HL-60 (cell line): ENCODE measurements around the gene DDX27.

ENCODE experiments used
- DNase-seq, 2 experiments: peaks; one replicate each; pipeline ENCODE4 v3.0.0-alpha.2; 2010 to 2020; ENCODE audit warnings: low read depth in 1 of 2, low spot score in 1 of 2
- H3K27ac ChIP-seq: fragments of 250-450 bp; sonication (Bioruptor Pico); replicated peaks from 2 replicates; pipeline ENCODE4 v1.5.1; 2020; ENCODE audit warnings: mild to moderate bottlenecking, moderate library complexity
- H3K27me3 ChIP-seq: fragments of 250-450 bp; sonication (Bioruptor Pico); 2 replicates; pipeline ENCODE4 v1.5.1; 2021; ENCODE audit warnings: mild to moderate bottlenecking, moderate library complexity; ENCODE audit not compliant: insufficient read depth, poor library complexity, severe bottlenecking
- H3K4me3 ChIP-seq: replicated peaks from 2 replicates; pipeline ENCODE4 v1.5.1; 2011; ENCODE audit warnings: mild to moderate bottlenecking, control low read depth, low read length; ENCODE audit not compliant: insufficient read depth
- GABPA ChIP-seq: IDR thresholded peaks from 2 replicates; pipeline ENCODE4 v1.6.1; 2012; ENCODE audit warnings: low read depth
- POLR2AphosphoS5 ChIP-seq: IDR thresholded peaks from 2 replicates; pipeline ENCODE4 v1.6.1; 2012; ENCODE audit warnings: low read depth
- SPI1 ChIP-seq: IDR thresholded peaks from 2 replicates; pipeline ENCODE4 v1.6.1; 2012; ENCODE audit warnings: low read depth, mild to moderate bottlenecking, borderline replicate concordance
- TF ChIP-seq, protein P1 (sequence below): IDR thresholded peaks from 2 replicates; pipeline ENCODE4 v1.6.1; 2012; ENCODE audit warnings: low read depth; ENCODE audit not compliant: insufficient replicate concordance
- TF ChIP-seq, protein P2 (sequence below): IDR thresholded peaks from one replicate; pipeline ENCODE4 v1.5.1; 2011; ENCODE audit warnings: low read length, control low read depth, inconsistent platforms; ENCODE audit not compliant: insufficient read depth

The DDX27 gene

DNA sequence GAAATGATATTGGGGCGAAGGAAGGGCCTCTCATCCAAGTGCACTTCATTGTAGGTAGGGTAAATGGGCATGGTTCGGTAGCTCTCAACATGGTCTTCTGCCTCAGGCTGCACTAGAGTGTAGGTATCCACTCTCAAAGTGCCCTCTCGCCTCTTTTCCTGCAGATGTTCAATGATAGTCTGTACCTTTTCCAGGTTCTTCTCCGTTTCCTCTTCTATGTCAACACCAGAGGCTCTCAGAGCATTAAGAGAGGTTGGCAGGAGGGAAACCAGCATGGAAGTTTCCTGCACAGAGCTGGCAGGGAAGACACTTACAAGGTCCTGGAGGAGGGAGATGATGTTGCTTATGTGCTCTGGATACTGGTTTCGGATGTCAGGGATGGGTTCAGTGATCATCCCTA, 51.5 kb downstream of the DDX27 start:
- Histone ChIP-seq H3K27me3 (no peaks in the 10 kb centered on the region), H3K4me3 (no peak overlapping the region), H3K27ac (no peak overlapping the region)
- DNase-seq, result no peak
- TF ChIP-seq GABPA (no peak), SPI1 (no peak), POLR2AphosphoS5 (no peak)
- TF ChIP-seq, protein P1, sequence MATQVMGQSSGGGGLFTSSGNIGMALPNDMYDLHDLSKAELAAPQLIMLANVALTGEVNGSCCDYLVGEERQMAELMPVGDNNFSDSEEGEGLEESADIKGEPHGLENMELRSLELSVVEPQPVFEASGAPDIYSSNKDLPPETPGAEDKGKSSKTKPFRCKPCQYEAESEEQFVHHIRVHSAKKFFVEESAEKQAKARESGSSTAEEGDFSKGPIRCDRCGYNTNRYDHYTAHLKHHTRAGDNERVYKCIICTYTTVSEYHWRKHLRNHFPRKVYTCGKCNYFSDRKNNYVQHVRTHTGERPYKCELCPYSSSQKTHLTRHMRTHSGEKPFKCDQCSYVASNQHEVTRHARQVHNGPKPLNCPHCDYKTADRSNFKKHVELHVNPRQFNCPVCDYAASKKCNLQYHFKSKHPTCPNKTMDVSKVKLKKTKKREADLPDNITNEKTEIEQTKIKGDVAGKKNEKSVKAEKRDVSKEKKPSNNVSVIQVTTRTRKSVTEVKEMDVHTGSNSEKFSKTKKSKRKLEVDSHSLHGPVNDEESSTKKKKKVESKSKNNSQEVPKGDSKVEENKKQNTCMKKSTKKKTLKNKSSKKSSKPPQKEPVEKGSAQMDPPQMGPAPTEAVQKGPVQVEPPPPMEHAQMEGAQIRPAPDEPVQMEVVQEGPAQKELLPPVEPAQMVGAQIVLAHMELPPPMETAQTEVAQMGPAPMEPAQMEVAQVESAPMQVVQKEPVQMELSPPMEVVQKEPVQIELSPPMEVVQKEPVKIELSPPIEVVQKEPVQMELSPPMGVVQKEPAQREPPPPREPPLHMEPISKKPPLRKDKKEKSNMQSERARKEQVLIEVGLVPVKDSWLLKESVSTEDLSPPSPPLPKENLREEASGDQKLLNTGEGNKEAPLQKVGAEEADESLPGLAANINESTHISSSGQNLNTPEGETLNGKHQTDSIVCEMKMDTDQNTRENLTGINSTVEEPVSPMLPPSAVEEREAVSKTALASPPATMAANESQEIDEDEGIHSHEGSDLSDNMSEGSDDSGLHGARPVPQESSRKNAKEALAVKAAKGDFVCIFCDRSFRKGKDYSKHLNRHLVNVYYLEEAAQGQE, result no peak
- TF ChIP-seq, protein P2, sequence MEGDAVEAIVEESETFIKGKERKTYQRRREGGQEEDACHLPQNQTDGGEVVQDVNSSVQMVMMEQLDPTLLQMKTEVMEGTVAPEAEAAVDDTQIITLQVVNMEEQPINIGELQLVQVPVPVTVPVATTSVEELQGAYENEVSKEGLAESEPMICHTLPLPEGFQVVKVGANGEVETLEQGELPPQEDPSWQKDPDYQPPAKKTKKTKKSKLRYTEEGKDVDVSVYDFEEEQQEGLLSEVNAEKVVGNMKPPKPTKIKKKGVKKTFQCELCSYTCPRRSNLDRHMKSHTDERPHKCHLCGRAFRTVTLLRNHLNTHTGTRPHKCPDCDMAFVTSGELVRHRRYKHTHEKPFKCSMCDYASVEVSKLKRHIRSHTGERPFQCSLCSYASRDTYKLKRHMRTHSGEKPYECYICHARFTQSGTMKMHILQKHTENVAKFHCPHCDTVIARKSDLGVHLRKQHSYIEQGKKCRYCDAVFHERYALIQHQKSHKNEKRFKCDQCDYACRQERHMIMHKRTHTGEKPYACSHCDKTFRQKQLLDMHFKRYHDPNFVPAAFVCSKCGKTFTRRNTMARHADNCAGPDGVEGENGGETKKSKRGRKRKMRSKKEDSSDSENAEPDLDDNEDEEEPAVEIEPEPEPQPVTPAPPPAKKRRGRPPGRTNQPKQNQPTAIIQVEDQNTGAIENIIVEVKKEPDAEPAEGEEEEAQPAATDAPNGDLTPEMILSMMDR, result no peak

DNA sequence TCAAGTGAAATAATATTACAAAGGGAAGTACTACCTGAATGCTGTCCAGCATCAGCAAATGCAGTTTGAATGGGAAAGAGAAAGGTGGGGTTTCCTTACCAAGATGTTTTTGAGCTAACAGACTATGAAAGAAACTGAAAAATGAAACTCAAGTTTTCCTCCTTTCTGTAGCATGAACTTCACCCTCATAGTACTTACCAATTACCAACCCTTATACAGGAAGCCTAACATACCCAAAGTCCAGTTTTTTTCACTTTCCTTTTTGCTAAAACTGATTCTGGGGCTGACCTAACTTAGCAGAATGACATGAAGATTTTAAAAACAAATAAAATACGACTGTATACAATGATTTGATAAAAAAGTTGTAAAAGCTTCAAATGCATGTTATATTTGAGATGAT, 53.4 kb downstream of the DDX27 start:
- H3K4me3 ChIP-seq, result no peak overlapping the region
- TF ChIP-seq, protein P2, result no peak
- no peak for TF ChIP-seq SPI1
- TF ChIP-seq, protein P1, result no peak
- TF ChIP-seq GABPA, result no peak
- no peak for TF ChIP-seq POLR2AphosphoS5

DNA sequence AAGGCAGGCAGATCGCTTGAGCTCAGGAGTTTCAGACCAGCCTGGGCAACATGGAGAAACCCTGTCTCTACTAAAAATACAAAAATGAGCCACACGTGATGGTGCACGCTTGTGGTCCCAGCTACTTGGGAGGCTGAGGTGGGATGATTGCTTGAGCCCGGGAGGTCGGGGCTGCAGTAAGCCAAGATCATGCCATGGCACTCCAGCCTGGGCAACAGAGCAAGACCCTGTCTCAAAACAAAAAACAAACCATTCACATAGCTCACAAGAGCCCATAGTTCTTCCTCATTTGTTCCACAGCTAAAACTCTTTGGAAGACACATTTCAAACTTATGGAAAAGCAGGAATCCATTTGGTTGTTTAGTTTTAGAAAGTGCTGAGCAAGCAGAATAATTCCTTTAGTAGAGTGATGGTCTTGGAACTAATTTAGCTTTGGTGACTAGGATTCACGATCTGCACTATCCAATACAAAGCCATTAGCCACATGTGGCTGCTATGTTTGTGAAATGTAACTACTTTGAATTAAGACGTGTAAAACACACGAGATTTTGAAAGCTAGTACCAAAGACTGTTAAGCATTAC, 54.6 kb downstream of the DDX27 start:
- Histone ChIP-seq H3K27me3 (no peaks in the 10 kb centered on the region), H3K27ac (no peak overlapping the region), H3K4me3 (no peak overlapping the region)
- no peak for DNase-seq
- TF ChIP-seq, protein P1, result no peak
- TF ChIP-seq, protein P2, result no peak
- TF ChIP-seq POLR2AphosphoS5 (no peak), GABPA (no peak), SPI1 (no peak)

More for the DNA sequence above, 53.4 kb downstream of the DDX27 start:
- Histone ChIP-seq H3K27me3 (no peaks in the 10 kb centered on the region), H3K27ac (no peak overlapping the region)
- DNase-seq, result no peak
